Fibroblast of pulmonary artery (primary cell): ENCODE data around the gene POLR2L.

Source experiments
- DNase-seq: peaks from one replicate; pipeline ENCODE4 v3.0.0-alpha.2; 2010; ENCODE audit warnings: low read depth
- H3K4me3 ChIP-seq: replicated peaks from 2 replicates; pipeline ENCODE4 v1.5.1; 2011; ENCODE audit warnings: low read depth, mild to moderate bottlenecking, control low read depth, low read length, moderate library complexity
- CTCF ChIP-seq: IDR thresholded peaks from 2 replicates; pipeline ENCODE4 v1.5.1; 2011; ENCODE audit warnings: mild to moderate bottlenecking, control low read depth, low read length, inconsistent platforms; ENCODE audit errors: missing control alignments

The POLR2L gene

GRCh38 chr11:860234-861104 is 18.1 kb upstream of the POLR2L start:
- no peak overlapping the region for H3K4me3 ChIP-seq
- no peak for DNase-seq
- no peak for TF ChIP-seq CTCF

- peak overlapping the region; percentile 32 for H3K4me3 ChIP-seq
- no peak for TF ChIP-seq CTCF
- peak; percentile 89 for DNase-seq
Observed at GRCh38 chr11:859394-860131, 17.2 kb upstream of the POLR2L start.

- no peak overlapping the region for H3K4me3 ChIP-seq
- no peak for DNase-seq
- no peak for TF ChIP-seq CTCF
Observed at GRCh38 chr11:858762-859339, 16.5 kb upstream of the POLR2L start.

GRCh38 chr11:858053-858761 is 15.9 kb upstream of the POLR2L start:
- H3K4me3 ChIP-seq: no peak overlapping the region
- no peak for DNase-seq
- no peak for TF ChIP-seq CTCF

GRCh38 chr11:856397-856796 is 14.1 kb upstream of the POLR2L start:
- no peak overlapping the region for H3K4me3 ChIP-seq
- DNase-seq: no peak
- no peak for TF ChIP-seq CTCF

- no peak for DNase-seq
- TF ChIP-seq CTCF: no peak
- H3K4me3 ChIP-seq: no peak overlapping the region
Observed at GRCh38 chr11:855796-856195, 13.5 kb upstream of the POLR2L start.
